ENCODE results near the gene ZNF487.
"Not testable (repeated sequence)": the region's sequence is repeated elsewhere in the genome, so short reads cannot be mapped to it uniquely, and the experiment has no call there.

ZNF487 gene

DNA sequence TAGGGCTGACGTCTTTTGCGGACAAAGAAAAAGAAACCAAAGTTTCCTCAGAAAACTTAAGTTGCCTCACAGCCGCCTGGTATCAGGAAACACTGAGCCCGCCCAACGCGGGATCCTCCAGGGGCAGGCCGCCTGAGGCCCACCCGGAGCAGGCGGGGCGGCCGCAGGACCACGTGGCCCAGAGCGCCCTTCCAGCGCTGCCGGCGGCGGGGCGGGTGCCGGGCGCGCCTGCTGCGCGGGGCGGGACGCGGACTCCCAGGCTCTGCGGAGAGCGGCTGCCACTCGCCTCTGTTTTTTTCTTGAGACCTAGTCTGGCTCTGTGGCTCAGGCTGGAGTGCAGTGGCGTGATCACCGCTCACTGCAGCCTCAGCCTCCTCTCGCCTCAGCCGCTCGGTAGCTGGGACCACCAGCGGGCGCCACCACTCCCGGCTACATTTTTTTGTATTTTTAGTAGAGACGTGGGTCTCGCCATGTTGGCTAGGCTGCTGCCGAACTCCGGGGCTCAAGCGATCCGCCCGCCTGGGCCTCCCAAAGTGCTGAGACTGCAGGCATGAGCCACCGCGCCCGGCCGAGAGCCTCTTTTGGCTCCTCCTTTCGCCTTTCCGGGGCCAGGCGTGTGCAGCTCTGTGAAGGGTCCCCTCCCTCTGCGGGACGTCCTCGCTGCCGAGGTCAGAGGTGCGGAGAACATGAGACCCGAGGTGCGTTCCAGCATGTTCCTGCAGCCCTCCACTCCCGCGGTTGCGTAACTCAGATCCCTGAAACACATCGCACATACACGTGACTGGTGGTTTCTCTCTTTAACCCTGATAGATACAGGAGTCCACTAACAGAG is 16.3 kb upstream of the ZNF487 start:
- peaks cover 30% of the 10 kb centered on the region for H3F3A ChIP-seq (ENCODE audit: control insufficient read depth, insufficient read depth)
- peak overlapping the region; percentile 79 for H3K27ac ChIP-seq (ENCODE audit: low read depth, low read length)
- peaks cover 48% of the 10 kb centered on the region for H3K4me1 ChIP-seq (ENCODE audit: control insufficient read depth, low read length)
- no peaks in the 10 kb centered on the region for H4K20me1 ChIP-seq (ENCODE audit: control insufficient read depth, insufficient read depth, low read depth, low read length)
- peak overlapping the region; percentile 98 for H3K4me2 ChIP-seq (ENCODE audit: low read length)
- TF ChIP-seq CTCF (IDR thresholded peaks at IDR 0.05; ENCODE audit: low read depth, low read length, poor library complexity, severe bottlenecking) (peak; percentile 24), EZH2phosphoT487 (IDR thresholded peaks at IDR 0.05; ENCODE audit: borderline replicate concordance, low read length) (no peak)
- no peaks in the 10 kb centered on the region for H3K9me2 ChIP-seq (replicated peaks; ENCODE audit: control insufficient read depth, low read length)
- no peaks in the 10 kb centered on the region for H3K36me3 ChIP-seq (ENCODE audit: control insufficient read depth, low read length)
- H3K9me3 ChIP-seq (ENCODE audit: control insufficient read depth, insufficient read depth, low read length), result no peaks in the 10 kb centered on the region
- H3K4me3 ChIP-seq (ENCODE audit: low read length), result peak overlapping the region; percentile 83
- no peaks in the 10 kb centered on the region for H3K27me3 ChIP-seq (ENCODE audit: control insufficient read depth, low read length)
- H3K79me2 ChIP-seq (ENCODE audit: control insufficient read depth, low read length), result no peaks in the 10 kb centered on the region

- no peaks in the 10 kb centered on the region for H4K20me1 ChIP-seq (ENCODE audit: control insufficient read depth, insufficient read depth, low read depth, low read length)
- H3K4me2 ChIP-seq (ENCODE audit: low read length), result peak overlapping the region; percentile 98
- no peak for TF ChIP-seq EZH2phosphoT487 (IDR thresholded peaks at IDR 0.05; ENCODE audit: borderline replicate concordance, low read length)
- no peak for TF ChIP-seq CTCF (IDR thresholded peaks at IDR 0.05; ENCODE audit: low read depth, low read length, poor library complexity, severe bottlenecking)
- no peaks in the 10 kb centered on the region for H3K9me2 ChIP-seq (replicated peaks; ENCODE audit: control insufficient read depth, low read length)
- peak overlapping the region; percentile 83 for H3K4me3 ChIP-seq (ENCODE audit: low read length)
- H3K27ac ChIP-seq (ENCODE audit: low read depth, low read length), result peak overlapping the region; percentile 79
- H3K27me3 ChIP-seq (ENCODE audit: control insufficient read depth, low read length), result no peaks in the 10 kb centered on the region
- peaks cover 51% of the 10 kb centered on the region for H3K4me1 ChIP-seq (ENCODE audit: control insufficient read depth, low read length)
- H3K36me3 ChIP-seq (ENCODE audit: control insufficient read depth, low read length), result no peaks in the 10 kb centered on the region
- H3F3A ChIP-seq (ENCODE audit: control insufficient read depth, insufficient read depth), result peaks cover 30% of the 10 kb centered on the region
- H3K9me3 ChIP-seq (ENCODE audit: control insufficient read depth, insufficient read depth, low read length), result no peaks in the 10 kb centered on the region
- no peaks in the 10 kb centered on the region for H3K79me2 ChIP-seq (ENCODE audit: control insufficient read depth, low read length)
These were observed 15.8 kb upstream of the ZNF487 start for GRCh38 chr10:43421201-43421507.

DNA sequence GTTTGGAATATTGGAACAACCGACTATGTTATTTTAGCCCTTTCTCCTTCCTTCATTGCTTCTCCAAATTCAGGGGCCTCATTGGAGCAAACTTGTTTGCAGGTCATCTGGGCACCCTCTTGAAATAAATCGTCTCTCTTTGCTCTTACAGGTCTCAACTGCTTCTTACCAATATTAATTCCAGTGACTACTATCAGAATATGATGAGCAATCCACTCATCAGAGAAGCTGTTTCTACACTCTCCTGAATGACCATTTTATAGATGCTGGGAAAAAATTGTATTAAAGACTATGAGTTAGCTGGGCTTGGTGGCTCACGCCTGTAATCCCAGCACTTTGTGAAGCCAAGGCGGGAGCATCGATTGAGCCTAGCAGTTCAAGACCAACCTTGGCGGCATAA is 15.4 kb upstream of the ZNF487 start:
- peak overlapping the region; percentile 98 for H3K4me2 ChIP-seq (ENCODE audit: low read length)
- no peaks in the 10 kb centered on the region for H3K9me3 ChIP-seq (ENCODE audit: control insufficient read depth, insufficient read depth, low read length)
- H4K20me1 ChIP-seq (ENCODE audit: control insufficient read depth, insufficient read depth, low read depth, low read length), result no peaks in the 10 kb centered on the region
- TF ChIP-seq CTCF (IDR thresholded peaks at IDR 0.05; ENCODE audit: low read depth, low read length, poor library complexity, severe bottlenecking), result no peak
- no peak for TF ChIP-seq EZH2phosphoT487 (IDR thresholded peaks at IDR 0.05; ENCODE audit: borderline replicate concordance, low read length)
- no peaks in the 10 kb centered on the region for H3K9me2 ChIP-seq (replicated peaks; ENCODE audit: control insufficient read depth, low read length)
- no peaks in the 10 kb centered on the region for H3K27me3 ChIP-seq (ENCODE audit: control insufficient read depth, low read length)
- H3K4me1 ChIP-seq (ENCODE audit: control insufficient read depth, low read length), result peaks cover 52% of the 10 kb centered on the region
- peaks cover 30% of the 10 kb centered on the region for H3F3A ChIP-seq (ENCODE audit: control insufficient read depth, insufficient read depth)
- H3K27ac ChIP-seq (ENCODE audit: low read depth, low read length), result peak overlapping the region; percentile 79
- H3K79me2 ChIP-seq (ENCODE audit: control insufficient read depth, low read length), result no peaks in the 10 kb centered on the region
- peak overlapping the region; percentile 83 for H3K4me3 ChIP-seq (ENCODE audit: low read length)
- no peaks in the 10 kb centered on the region for H3K36me3 ChIP-seq (ENCODE audit: control insufficient read depth, low read length)

GRCh38 chr10:43421944-43422343 is 15.0 kb upstream of the ZNF487 start:
- H4K20me1 ChIP-seq (ENCODE audit: control insufficient read depth, insufficient read depth, low read depth, low read length); H3K27ac ChIP-seq (ENCODE audit: low read depth, low read length); H3K9me3 ChIP-seq (ENCODE audit: control insufficient read depth, insufficient read depth, low read length); H3K4me3 ChIP-seq (ENCODE audit: low read length); H3K36me3 ChIP-seq (ENCODE audit: control insufficient read depth, low read length); H3K9me2 ChIP-seq (replicated peaks; ENCODE audit: control insufficient read depth, low read length); H3K27me3 ChIP-seq (ENCODE audit: control insufficient read depth, low read length); H3K79me2 ChIP-seq (ENCODE audit: control insufficient read depth, low read length): not testable (repeated sequence)
- peaks cover 56% of the 10 kb centered on the region for H3K4me1 ChIP-seq (ENCODE audit: control insufficient read depth, low read length)
- peak overlapping the region; percentile 98 for H3K4me2 ChIP-seq (ENCODE audit: low read length)
- peaks cover 31% of the 10 kb centered on the region for H3F3A ChIP-seq (ENCODE audit: control insufficient read depth, insufficient read depth)

Measured in DOHH2 (cell line).